LNCaP clone FGC (cell line): Measurements from ENCODE around the gene LTBP1.

Source experiments
- DNase-seq: peaks from one replicate; pipeline ENCODE4 v3.0.0-alpha.2; 2011; ENCODE audit warnings: low read depth
- H3K4me3 ChIP-seq: 2 replicates; pipeline ENCODE4 v1.5.1; 2011; ENCODE audit warnings: mild to moderate bottlenecking, low read depth, low read length, control low read depth
- TF ChIP-seq, protein P1 (sequence below): IDR thresholded peaks from 2 replicates; pipeline ENCODE4 v1.5.1; 2012; ENCODE audit warnings: mild to moderate bottlenecking; ENCODE audit not compliant: control insufficient read depth, insufficient read depth; ENCODE audit errors: extremely low read depth

LTBP1 gene

GRCh38 chr2:33241581-33241980, 294.8 kb downstream of the LTBP1 start:
- no peak overlapping the region for H3K4me3 ChIP-seq
- TF ChIP-seq, protein P1, sequence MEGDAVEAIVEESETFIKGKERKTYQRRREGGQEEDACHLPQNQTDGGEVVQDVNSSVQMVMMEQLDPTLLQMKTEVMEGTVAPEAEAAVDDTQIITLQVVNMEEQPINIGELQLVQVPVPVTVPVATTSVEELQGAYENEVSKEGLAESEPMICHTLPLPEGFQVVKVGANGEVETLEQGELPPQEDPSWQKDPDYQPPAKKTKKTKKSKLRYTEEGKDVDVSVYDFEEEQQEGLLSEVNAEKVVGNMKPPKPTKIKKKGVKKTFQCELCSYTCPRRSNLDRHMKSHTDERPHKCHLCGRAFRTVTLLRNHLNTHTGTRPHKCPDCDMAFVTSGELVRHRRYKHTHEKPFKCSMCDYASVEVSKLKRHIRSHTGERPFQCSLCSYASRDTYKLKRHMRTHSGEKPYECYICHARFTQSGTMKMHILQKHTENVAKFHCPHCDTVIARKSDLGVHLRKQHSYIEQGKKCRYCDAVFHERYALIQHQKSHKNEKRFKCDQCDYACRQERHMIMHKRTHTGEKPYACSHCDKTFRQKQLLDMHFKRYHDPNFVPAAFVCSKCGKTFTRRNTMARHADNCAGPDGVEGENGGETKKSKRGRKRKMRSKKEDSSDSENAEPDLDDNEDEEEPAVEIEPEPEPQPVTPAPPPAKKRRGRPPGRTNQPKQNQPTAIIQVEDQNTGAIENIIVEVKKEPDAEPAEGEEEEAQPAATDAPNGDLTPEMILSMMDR = no peak
- no peak for DNase-seq

GRCh38 chr2:33242845-33243244, 296.1 kb downstream of the LTBP1 start:
- DNase-seq = no peak
- TF ChIP-seq, protein P1 = no peak
- no peak overlapping the region for H3K4me3 ChIP-seq

DNA sequence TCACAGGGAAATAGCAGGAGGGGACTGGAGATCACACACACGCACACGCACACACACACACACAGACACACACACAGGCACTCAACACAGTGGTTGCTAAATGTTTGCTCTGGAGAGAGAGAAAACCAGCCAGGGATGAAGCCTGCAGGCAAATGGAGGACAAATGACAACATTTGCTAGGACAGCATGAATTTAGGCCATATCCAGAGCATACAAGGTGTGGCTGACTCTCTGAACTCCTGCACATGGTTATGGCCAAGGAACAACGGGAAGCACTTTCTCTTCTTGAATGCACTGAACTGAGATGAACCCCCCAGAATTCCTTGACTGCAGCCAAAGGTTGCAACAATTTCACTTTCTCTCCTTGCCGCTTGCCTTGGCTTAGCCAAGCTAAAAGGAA, 299.7 kb downstream of the LTBP1 start:
- no peak for DNase-seq
- TF ChIP-seq, protein P1 = no peak
- no peak overlapping the region for H3K4me3 ChIP-seq

GRCh38 chr2:33247365-33247764, 300.6 kb downstream of the LTBP1 start:
- no peak overlapping the region for H3K4me3 ChIP-seq
- TF ChIP-seq, protein P1 = no peak
- DNase-seq = no peak

DNA sequence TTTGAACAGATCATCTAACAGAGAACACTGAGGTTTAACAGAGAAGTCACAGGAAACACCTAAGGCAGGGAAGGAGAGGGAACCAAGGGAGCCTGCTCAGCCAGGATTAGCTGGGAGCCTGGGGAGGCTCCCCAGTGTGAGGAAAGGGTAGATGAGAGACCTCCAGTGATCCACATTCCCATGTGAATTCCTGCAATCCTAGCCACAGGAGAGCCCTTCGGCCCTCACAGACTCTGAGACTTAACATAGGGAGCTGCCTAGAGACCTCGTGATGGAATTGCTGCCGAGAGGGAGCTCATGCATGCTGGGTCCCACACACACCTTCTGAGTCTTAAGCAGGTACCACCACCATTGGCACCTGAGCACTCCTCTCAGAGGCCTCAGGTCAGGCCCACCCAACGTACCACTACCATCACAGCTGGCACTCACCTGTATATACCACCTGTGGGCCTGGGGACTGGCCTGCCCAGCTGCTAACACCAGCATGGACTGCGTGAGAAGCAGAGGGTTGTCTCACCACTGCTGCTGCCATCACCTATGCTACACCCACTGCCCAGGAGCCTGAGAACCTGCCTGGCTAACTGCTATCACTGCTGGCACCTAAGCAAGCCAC, 303.8 kb downstream of the LTBP1 start:
- H3K4me3 ChIP-seq = no peak overlapping the region
- no peak for DNase-seq
- TF ChIP-seq, protein P1 = peak; percentile 54

DNA sequence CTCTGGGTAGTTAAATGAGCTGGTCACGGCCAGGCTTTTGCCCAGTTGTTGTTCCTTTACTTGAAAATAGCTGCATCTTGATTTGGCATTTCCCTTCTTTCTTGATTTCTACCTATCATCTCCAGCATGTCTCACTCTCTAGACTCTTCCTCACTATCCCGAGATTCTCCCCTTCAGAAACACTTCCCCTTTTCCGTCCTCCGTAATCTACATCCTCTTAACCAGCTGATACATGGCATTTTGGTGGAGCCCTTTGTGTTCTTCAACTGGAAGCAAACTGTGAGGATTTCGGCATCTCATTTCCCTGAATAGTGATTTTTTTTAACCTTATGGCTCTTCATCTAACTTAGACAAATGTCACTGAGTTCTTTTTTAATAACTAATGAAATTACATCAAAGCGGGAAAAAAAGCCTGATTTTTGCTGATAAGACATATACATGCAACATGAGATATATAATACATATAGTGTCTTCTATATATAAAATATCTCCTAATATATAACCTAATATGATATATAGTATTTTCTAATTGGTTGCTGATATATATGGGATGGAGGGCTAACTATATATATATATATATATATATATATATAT, 309.5 kb downstream of the LTBP1 start:
- H3K4me3 ChIP-seq = no peak overlapping the region
- DNase-seq = no peak
- TF ChIP-seq, protein P1 = no peak

GRCh38 chr2:33258387-33258786, 311.6 kb downstream of the LTBP1 start:
- TF ChIP-seq, protein P1 = no peak
- no peak for DNase-seq
- H3K4me3 ChIP-seq = no peak overlapping the region
